ENCODE results near the gene IAPP.
"Not testable (repeated sequence)": the region's sequence is repeated elsewhere in the genome, so short reads cannot be mapped to it uniquely, and the experiment has no call there.

IAPP gene

DNA sequence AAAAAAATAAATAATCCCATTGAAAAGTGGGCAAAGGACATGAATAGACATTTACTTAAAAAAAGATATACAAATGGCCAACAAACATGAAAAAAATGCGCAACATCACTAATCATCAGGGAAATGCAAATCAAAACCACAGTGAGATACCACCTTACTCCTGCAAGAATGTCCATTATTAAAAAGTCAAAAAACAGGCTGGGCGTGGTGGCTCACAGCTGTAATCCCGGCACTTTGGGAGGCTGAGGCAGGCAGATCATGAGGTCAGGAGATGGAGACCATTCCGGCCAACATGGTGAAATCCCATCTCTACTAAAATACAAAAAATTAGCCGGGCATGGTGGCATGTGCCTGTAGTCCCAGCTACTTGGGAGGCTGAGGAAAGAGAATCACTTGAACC is 8.6 kb downstream of the IAPP start:
- DNase-seq = not testable (repeated sequence)

DNA sequence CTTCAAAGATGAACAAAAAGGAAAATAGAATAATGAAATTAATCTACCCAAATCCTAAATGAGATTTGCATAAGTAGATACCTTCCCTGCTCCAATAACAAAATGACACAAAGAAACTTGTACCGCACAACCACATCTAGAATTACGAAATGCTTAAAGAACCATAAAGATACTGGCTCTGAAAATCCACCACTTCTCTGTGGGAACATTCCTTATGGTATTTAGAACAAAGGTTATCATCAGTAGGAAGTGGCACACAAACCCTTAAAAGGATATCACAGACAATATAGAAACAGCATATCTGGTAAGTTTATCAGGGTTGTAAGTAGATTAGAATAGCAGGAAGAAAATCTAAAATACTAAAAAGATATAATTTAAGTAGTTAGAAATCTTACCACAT is 11.6 kb downstream of the IAPP start:
- DNase-seq = no peak

DNA sequence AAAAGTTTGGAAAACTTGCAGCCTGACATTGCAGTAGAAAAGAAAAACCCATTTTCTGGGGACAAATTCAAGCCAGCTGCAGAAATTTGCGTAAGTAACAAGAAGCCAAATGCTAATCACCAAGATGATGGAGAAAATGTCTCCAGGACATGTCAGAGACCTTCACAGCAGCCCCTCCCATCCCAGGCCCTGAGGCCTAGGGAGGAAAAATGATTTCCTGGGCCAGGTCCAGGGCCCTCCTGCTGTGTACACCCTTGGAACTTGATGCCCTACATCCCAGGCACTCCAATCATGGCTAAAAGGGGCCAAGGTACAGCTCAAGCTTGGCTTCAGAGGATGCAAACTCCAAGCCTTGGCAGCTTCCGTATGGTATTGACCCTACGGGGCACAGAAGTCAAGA is 14.5 kb downstream of the IAPP start:
- DNase-seq = no peak

DNA sequence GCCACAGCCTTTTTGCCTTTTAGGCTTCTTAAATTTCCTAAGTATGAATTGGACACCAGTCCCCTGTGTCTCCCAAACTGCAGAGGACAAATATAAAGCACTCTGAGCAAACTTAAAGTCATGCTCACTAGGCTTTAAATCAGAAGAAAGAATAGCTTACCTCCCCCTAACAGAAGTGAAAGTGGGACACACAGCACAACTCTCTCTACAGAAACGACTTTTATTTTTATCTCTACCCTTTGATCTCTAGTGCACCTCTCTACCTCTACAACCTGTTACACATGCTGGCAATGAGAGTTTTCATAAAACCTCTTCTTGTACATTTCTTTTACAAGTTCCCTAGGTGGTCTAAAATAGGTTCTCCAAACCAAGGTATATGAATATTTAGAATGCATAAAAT is 19.7 kb downstream of the IAPP start:
- DNase-seq = no peak

DNA sequence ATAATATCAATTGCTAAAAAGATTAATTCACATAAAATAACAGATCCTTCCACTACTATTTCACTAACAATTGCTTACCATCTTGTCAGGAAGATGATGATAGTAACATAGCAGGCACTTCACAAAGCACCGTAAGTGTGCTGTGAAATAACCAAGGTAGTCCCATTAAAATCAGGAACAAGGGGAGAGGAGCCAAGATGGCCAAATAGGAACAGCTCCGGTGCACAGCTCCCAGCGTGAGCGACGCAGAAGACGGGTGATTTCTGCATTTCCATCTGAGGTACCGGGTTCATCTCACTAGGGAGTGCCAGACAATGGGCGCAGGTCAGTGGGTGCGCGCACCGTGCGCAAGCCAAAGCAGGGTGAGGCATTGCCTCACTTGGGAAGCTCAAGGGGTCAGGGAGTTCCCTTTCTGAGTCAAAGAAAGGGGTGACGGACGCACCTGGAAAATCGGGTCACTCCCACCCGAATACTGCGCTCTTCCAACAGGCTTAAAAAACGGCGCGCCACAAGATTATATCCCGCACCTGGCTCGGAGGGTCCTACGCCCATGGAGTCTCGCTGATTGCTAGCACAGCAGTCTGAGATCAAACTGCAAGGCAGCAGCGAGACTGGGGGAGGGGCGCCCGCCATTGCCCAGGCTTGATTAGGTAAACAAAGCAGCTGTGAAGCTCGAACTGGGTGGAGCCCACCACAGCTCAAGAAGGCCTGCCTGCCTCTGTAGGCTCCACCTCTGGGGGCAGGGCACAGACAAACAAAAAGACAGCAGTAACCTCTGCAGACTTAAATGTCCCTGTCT is 22.3 kb downstream of the IAPP start:
- not testable (repeated sequence) for DNase-seq

DNA sequence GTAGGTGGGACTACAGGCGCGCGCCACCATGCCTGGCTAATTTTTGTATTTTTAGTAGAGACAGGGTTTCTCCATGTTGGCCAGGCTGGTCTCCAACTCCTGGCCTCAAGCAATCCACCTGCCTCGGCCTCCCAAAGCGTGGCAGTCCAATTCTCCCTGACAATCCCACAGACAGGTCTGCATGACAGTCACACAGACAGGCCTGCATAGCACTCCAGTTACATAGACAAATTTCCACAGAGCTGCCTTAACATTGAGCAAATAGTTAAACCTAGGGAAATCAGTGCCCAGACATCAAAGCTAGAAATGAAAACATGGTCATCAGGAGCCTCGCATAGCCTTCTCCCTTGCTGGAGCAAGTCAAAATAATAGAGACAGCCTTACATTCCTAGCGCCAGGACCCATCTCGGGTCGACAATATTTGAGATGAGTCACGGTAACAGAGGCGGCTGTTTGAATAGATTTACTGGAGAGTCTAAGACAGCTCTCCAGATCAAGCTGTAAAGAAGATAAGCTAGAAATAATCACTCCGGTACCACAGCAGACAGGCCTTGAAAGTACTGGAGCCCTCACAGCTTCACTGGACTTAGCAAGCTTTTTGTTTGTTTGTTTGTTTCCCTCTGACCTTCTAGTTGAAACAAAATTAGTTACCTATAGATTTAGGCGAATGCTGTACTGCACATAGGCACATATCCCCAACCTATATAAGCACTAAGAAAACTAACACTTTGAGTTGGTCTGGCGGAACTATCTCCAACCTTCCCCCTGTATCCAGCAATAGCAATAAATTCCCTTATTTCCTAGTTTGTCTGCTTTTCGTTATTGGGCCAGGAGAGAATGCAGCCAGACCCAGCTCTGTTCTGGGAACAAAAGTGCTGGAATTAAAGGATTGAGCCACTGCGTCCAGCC is 40.9 kb downstream of the IAPP start:
- DNase-seq = no peak

DNA sequence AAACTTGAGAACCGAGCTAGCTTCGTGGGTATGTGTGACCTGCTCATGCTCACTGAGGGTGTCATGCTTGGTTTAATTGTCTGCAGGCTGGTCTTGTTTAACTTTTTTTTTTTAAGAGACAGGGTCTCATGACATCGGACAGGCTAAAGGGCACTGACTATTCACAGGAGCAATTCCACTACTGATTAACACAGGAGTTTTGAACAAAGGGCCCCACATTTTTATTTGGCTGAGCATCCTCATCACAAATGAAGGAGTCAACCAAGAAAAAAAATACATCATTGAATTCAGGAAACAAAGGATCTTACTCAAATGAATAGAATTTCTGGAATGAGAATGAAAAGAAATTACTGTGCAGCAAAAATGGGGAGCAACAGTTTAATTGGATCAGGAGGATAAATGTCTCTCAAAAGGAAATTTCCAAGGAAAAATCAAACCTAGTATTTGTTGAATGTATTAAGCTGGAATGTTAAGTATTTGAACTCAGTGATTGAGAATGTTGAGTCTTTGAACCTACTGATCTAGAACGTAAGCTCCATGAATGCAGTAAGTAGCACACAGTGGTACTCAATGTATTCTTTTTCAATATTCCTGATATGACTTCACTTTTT is 43.9 kb downstream of the IAPP start:
- no peak for DNase-seq

DNA sequence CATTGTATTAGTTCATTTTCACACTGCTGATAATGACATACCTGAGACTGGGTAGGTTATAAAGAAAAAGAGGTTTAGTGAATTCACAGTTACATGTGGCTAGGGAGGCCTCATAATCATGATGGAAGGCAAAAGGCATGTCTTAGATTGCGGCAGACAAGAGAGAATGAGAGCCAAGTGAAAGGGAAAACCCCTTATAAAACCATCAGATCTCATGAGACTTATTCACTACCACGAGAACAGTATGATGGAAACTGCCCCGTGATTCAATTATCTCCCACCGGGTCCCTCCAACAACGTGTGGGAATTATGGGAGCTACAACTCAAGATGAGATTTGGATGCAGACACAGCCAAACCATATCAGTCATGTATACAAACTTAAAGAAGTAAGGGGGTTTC is 45.7 kb downstream of the IAPP start:
- DNase-seq = not testable (repeated sequence)

DNA sequence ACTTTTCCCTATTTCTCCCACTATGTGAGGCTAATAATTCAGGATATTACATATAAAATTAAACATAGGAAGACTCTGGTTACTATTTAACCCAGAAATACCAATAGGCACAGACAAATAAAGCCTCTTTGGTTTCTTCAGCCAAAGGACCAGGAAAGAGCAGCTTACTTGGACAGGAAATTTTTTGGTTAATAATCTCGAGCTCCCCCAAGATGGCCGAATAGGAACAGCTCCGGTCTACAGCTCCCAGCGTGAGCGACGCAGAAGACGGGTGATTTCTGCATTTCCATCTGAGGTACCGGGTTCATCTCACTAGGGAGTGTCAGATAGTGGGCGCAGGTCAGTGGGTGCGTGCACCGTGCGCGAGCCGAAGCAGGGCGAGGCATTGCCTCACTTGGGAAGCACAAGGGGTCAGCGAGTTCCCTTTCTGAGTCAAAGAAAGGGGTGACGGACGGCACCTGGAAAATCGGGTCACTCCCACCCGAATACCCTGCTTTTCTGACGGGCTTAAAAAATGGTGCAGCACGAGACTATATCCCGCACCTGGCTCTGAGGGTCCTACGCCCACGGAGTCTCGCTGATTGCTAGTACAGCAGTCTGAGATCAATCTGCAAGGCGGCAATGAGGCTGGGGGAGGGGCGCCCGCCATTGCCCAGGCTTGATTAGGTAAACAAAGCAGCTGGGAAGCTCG is 46.5 kb downstream of the IAPP start:
- not testable (repeated sequence) for DNase-seq

DNA sequence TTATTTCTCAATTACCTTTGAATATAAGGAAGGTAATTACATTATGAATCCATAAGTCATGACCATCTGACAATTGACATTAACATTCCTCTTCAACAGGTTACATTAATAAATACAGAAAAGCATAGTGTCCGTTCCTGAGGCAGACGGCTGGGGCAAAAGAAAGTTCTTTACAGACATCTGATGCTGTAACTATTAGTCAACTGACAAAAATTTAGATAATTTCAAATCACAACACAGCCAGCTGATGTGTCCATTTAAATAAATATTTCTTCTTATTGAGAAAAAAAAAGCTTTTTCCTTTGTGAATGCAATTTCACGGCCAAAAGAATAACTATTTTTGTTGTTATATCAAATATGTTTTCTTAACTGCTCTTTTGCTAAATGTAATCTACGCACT is 55.5 kb downstream of the IAPP start:
- no peak for DNase-seq
